Measurements from ENCODE around the gene E2F2.

Gene E2F2

DNA sequence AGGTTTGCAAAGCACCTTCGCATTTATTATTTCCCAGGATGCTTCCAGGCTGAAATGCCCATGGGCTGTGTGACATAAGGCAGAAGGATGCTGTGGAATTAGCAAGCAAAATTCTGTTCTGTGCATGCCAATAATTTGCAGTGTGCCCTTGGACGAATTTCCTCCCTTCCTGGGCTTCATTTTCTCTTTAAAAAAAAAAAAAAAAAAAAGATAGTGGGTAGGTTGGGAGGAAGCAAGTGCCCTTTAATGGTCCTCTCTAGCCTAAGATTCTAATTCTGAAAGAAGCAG is 30.7 kb upstream of the E2F2 start:
- H3K27me3 ChIP-seq (ENCODE audit: insufficient read depth, low read depth, severe bottlenecking) = no peaks in the 10 kb centered on the region
- peak overlapping the region; percentile 96 for H3K27ac ChIP-seq
- no peak for DNase-seq
- TF ChIP-seq, protein P1, sequence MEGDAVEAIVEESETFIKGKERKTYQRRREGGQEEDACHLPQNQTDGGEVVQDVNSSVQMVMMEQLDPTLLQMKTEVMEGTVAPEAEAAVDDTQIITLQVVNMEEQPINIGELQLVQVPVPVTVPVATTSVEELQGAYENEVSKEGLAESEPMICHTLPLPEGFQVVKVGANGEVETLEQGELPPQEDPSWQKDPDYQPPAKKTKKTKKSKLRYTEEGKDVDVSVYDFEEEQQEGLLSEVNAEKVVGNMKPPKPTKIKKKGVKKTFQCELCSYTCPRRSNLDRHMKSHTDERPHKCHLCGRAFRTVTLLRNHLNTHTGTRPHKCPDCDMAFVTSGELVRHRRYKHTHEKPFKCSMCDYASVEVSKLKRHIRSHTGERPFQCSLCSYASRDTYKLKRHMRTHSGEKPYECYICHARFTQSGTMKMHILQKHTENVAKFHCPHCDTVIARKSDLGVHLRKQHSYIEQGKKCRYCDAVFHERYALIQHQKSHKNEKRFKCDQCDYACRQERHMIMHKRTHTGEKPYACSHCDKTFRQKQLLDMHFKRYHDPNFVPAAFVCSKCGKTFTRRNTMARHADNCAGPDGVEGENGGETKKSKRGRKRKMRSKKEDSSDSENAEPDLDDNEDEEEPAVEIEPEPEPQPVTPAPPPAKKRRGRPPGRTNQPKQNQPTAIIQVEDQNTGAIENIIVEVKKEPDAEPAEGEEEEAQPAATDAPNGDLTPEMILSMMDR (IDR thresholded peaks at IDR 0.05; ENCODE audit: low read depth, low read length) = no peak
- H3K36me3 ChIP-seq = peaks cover 22% of the 10 kb centered on the region
- no peak overlapping the region for H3K4me3 ChIP-seq (ENCODE audit: low read depth, low read length)
- no peaks in the 10 kb centered on the region for H3K9me3 ChIP-seq (ENCODE audit: severe bottlenecking)

DNA sequence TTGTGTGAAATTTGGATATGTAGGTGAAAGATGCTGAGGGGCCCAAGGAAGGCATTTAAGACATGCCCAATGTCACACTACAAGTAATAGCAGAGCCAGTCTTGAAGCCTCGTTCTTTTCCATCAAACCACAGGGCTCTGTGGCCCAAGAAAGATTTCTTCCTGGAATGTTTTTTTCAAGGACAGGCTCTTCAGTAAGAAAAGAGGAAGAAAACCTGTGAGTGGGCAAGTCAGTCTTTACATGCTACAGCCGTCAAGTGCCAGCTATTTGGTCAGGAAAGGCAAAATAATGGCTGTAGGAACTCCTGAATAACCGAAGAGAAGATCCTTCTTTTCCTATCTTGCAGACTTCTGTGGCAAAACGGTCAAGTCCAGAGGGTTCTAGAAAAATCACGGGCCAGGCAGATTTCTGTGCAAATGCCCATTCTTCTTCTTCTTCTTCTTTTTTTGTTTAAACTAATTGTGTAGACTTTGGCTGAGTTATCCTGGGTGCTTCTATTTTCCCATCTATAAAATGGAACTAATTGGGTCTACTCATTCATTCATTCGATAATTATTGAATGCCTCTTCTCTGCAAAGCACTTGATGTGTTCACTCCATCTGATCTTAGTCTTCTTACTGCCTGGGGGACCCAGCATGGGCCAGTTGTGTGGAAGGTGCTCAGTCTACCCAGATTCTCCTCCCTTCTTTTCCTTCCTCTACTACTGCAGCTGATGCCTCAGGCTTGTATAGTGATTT is 30.2 kb upstream of the E2F2 start:
- DNase-seq = no peak
- Histone ChIP-seq H3K27me3 (ENCODE audit: insufficient read depth, low read depth, severe bottlenecking) (no peaks in the 10 kb centered on the region), H3K4me3 (ENCODE audit: low read depth, low read length) (no peak overlapping the region), H3K9me3 (ENCODE audit: severe bottlenecking) (no peaks in the 10 kb centered on the region), H3K36me3 (peaks cover 27% of the 10 kb centered on the region), H3K27ac (peak overlapping the region; percentile 96)
- TF ChIP-seq, protein P1 (IDR thresholded peaks at IDR 0.05; ENCODE audit: low read depth, low read length) = no peak

DNA sequence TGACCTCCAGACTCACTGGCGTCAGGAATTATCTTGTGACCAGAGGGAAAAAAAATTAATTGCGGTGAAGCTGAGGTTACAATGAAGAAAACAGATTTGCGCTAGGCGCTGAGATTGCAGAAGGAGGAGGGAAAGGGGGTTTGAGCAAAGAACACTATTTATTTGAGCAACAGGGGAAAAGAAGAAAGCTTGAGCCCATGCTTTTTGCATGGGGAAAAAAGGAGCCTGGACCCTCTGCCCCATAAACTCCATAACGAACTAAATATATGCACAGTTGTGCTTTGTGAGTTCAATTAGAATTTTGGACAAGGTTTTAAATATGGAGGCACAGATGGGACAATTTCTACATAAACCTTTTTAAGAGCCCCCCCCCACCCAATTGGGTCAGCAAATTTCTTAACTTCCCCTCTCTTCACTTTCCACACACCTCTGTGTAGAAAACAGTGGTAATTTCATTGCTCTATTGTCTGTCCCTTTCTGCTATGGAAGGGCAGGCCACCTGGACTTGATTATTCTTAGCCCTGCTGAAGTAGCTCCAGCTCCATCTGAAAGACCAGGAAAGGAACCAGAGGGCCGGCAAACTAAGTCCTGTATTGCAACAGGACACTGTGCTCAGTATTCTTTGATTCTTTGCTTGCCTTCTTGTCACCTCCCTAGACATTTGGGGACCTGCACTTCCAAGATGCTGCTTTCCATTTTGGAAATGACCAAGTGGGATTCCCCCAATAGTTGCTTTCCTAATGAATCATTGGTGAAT is 29.1 kb upstream of the E2F2 start:
- Histone ChIP-seq H3K4me3 (ENCODE audit: low read depth, low read length) (peak overlapping the region; percentile 89), H3K27ac (peak overlapping the region; percentile 96), H3K27me3 (ENCODE audit: insufficient read depth, low read depth, severe bottlenecking) (no peaks in the 10 kb centered on the region), H3K36me3 (peaks cover 31% of the 10 kb centered on the region), H3K9me3 (ENCODE audit: severe bottlenecking) (no peaks in the 10 kb centered on the region)
- no peak for DNase-seq
- TF ChIP-seq, protein P1 (IDR thresholded peaks at IDR 0.05; ENCODE audit: low read depth, low read length) = no peak

DNA sequence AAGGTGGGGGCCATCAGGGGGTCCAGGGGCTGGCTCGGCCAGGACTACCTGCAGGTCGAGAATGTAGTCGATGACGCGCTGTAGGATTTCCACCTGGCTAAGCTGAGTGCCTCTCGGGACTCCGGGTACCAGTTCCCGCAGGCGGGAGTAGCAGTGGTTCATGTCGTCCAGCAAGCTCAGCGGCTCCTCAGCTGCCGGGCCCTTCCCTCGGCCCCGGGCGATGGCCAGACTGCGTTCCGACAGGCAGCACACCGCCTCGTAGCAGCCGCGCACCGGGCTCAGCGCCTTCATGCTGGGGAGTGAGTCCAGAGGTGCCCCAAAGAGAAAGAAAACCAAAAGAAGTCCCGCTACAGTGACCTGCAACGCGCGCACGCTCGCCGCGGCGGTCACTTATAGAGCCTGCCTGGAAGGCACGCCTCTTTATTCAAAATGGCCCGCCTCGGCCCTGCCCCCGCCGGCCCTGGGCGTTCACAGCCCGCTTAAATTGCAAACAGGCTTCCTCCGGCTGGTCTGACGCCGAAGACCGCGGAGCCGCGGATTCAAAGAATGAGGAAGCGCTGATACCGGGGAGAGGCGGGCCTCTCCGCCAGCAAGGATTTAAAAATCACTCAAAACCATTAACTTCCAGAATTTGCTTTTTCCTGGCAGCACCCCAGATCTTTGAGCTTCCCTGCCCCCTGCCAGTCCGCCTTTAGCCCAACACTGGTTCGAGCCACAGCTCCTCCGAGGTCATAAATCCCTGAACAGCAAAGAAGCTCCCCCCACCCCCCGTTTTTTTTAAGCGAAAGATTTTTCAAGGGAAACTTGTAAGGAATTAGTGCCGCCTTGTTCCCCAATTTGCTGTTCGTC is 28.3 kb upstream of the E2F2 start, which contains the start of gene ID3:
Gene ID3 (minus strand): TSS at position 366 of the 849 bp plus-strand sequence. CDS start 75 bp downstream, at position 291.
- DNase-seq = peak; percentile 96
- Histone ChIP-seq H3K27ac (peak within 1 kb of the TSS; percentile 96), H3K36me3 (peaks cover 31% of the 10 kb centered on the region), H3K27me3 (ENCODE audit: insufficient read depth, low read depth, severe bottlenecking) (no peaks in the 10 kb centered on the region), H3K9me3 (ENCODE audit: severe bottlenecking) (no peaks in the 10 kb centered on the region), H3K4me3 (ENCODE audit: low read depth, low read length) (peak within 1 kb of the TSS; percentile 89)
- TF ChIP-seq, protein P1 (IDR thresholded peaks at IDR 0.05; ENCODE audit: low read depth, low read length) = no peak

DNA sequence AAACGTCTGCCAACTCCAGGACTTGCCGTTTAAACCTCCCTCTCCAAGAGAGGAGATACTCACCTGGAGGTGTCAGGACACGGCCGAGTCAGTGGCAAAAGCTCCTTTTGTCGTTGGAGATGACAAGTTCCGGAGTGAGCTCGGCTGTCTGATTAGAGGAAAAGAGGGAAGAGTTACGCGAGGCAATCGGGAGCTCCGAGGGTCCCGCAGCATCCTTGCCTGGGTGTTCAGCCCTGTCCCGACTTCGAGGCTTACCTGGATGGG is 27.8 kb upstream of the E2F2 start:
- H3K9me3 ChIP-seq (ENCODE audit: severe bottlenecking) = no peaks in the 10 kb centered on the region
- no peak for DNase-seq
- peak overlapping the region; percentile 96 for H3K27ac ChIP-seq

More for the DNA sequence above, 27.8 kb upstream of the E2F2 start:
- Histone ChIP-seq H3K4me3 (ENCODE audit: low read depth, low read length) (peak overlapping the region; percentile 89), H3K36me3 (peaks cover 31% of the 10 kb centered on the region), H3K27me3 (ENCODE audit: insufficient read depth, low read depth, severe bottlenecking) (no peaks in the 10 kb centered on the region)
- TF ChIP-seq, protein P1 (IDR thresholded peaks at IDR 0.05; ENCODE audit: low read depth, low read length) = no peak
